ENCODE measurements around the gene SETSIP. TPM values are rescaled to one million over a fixed set of nuclear protein-coding genes. Genes with fewer than 3 reads are reported as not detected.
A peak's percentile ranks its signal among the peaks of the same experiment; 100 is the strongest.
"Not testable (repeated sequence)": the region's sequence is repeated elsewhere in the genome, so short reads cannot be mapped to it uniquely, and the experiment has no call there.

SETSIP gene
- total and polyA plus RNA-seq, 4 experiments from 2014 or later, result not detected

DNA sequence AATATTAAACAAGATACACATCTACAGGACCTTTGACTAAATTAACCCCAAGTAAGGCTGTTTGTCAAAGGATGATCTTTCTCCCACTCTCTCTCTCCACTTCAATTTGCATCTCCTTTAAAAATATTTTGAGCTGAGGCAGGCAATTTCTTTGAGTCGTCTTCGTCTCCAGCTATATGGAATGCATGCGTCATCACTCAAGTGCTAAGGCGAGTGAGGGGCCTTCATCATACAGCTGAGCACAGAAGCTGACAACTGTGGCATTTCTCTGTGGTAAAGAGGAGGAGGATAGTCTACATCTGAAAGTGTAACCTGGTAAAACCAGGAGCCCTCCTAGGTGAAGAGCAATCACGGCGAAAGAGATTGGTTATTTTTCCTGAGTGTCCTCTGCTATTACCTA is 37.8 kb downstream of the SETSIP start:
- intact Hi-C loops (cut with micrococcal nuclease), result no loop called here
- Mint-ChIP-seq H3K4me1 (no peaks in the 10 kb centered on the region), H3K27me3 (peaks cover 4% of the 10 kb centered on the region in 2 donors), H3K36me3 (no peaks in the 10 kb centered on the region), H3K27ac (no peak overlapping the region), H3K9me3 (no peaks in the 10 kb centered on the region), H3K4me3 (no peak overlapping the region)
- DNase-seq, result no peak
- ChIA-PET CTCF (ENCODE audit: partially characterized antibody) (interaction anchor here (1.2 kb wide), 1 partner anchor 110 kb away, joined by 3 read pairs; no protein-coding TSS in a partner anchor), POLR2A (ENCODE audit: partially characterized antibody) (no interaction called here)
- Histone ChIP-seq H3K4me3 (ENCODE audit: low read length in 2 of 2) (no peak overlapping the region), H3K9me3 (ENCODE audit: control insufficient read depth in 1 of 2, low read length in 2 of 2) (no peaks in the 10 kb centered on the region), H3K27ac (ENCODE audit: low read depth, low read length) (no peak overlapping the region), H3K36me3 (ENCODE audit: insufficient read depth, low read length) (no peaks in the 10 kb centered on the region), H3K4me1 (ENCODE audit: insufficient read depth, low read length) (no peaks in the 10 kb centered on the region), H3K27me3 (ENCODE audit: insufficient read depth, low read length) (no peaks in the 10 kb centered on the region)

DNA sequence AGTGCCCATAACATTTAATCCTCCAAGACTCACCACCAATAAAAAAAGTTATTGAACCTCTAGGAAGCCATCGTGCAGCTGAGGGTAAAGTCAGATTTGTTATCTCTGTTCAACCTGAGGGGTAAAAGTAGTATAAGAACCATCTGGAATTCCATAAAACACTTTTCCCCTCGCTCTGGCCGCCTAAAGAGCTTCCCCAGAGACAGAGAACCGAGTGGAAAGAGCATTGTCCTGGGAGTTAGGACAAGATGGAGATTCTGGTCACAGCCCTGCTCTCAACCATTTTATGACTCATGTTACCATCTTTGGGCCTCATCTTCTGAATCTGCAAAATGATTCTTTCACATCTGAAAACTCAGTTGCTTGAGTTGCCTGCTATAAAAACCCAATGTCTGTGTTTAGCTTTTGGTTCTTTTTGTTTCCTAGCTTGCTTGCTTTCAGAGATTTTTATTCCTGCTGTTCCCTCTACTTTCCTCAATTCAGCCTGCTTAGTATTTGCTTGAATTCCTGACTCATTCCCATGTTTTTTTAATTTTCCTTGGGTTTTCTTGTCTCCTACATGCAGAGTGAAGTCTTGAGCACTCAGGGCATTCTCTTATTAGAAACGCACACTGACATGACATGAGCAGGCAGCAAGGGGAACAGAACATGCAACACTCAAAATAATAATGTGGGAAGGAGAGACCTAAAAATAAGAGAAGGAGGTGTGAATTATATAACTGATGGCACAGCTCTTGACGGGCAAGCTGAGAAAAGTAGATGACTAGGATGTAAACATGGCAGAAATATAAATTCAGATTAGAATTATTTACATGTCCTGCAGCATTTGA is 43.7 kb downstream of the SETSIP start:
- Histone ChIP-seq H3K4me3 (ENCODE audit: low read length in 2 of 2) (no peak overlapping the region), H3K9me3 (ENCODE audit: control insufficient read depth in 1 of 2, low read length in 2 of 2) (no peaks in the 10 kb centered on the region), H3K27ac (ENCODE audit: low read depth, low read length) (no peak overlapping the region), H3K4me1 (ENCODE audit: insufficient read depth, low read length) (peaks cover 12% of the 10 kb centered on the region), H3K27me3 (ENCODE audit: insufficient read depth, low read length) (no peaks in the 10 kb centered on the region), H3K36me3 (ENCODE audit: insufficient read depth, low read length) (no peaks in the 10 kb centered on the region)
- ChIA-PET POLR2A (ENCODE audit: partially characterized antibody) (interaction anchor here (0.8 to 1.4 kb wide), 4 partner anchors 12 to 51 kb away, joined by 3 to 4 read pairs (median 4); no protein-coding TSS in a partner anchor), CTCF (ENCODE audit: partially characterized antibody) (no interaction called here)
- H3K27me3 Mint-ChIP-seq, result peaks cover 16 to 25% of the 10 kb centered on the region in 2 donors
- peaks cover 3 to 20% (median 14%) of the 10 kb centered on the region in 4 donors for H3K4me1 Mint-ChIP-seq
- intact Hi-C loops (cut with micrococcal nuclease), result no loop called here
- no peaks in the 10 kb centered on the region for H3K36me3 Mint-ChIP-seq
- peak overlapping the region in 2 of 7 donors; percentile 4 to 38 for H3K27ac Mint-ChIP-seq
- H3K4me3 Mint-ChIP-seq, result no peak overlapping the region
- DNase-seq, result peak in 1 of 5 donors; percentile 26
- peaks cover 0 to 2% (median 0%) of the 10 kb centered on the region in 8 donors for H3K9me3 Mint-ChIP-seq

DNA sequence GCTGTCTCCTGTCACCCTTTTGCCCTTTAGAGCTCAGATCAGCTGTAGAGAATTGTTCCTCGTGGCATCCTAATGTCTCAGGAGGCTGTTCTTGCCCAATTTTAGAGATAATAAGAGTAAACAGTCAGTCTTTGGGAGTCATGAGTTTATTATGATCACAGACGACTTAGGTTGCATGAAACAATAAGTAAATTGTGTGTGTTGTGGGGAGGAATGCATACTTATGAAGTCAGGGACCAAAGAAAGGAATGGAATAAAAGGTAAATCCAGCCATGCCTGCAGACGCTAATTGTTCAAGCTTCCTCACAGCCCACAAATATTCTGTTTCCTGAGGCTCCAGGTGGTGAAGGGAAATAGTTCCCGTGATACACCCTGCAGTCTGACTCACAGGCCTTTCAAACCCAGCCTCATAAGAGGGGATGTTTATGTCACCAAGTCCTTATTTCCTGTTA is 44.5 kb downstream of the SETSIP start:
- peaks cover 12% of the 10 kb centered on the region for H3K4me1 ChIP-seq (ENCODE audit: insufficient read depth, low read length)
- ChIA-PET POLR2A (ENCODE audit: partially characterized antibody) (interaction anchor here (0.8 to 1.4 kb wide), 3 partner anchors 13 to 52 kb away, joined by 3 to 4 read pairs (median 4); no protein-coding TSS in a partner anchor), CTCF (ENCODE audit: partially characterized antibody) (interaction anchor here (0.6 to 0.8 kb wide), 3 partner anchors 10 to 33 kb away, joined by 3 read pairs; no protein-coding TSS in a partner anchor)
- no peaks in the 10 kb centered on the region for H3K27me3 ChIP-seq (ENCODE audit: insufficient read depth, low read length)
- no peak overlapping the region for H3K27ac ChIP-seq (ENCODE audit: low read depth, low read length)
- DNase-seq, result peak in 1 of 5 donors; percentile 21
- no peaks in the 10 kb centered on the region for H3K36me3 ChIP-seq (ENCODE audit: insufficient read depth, low read length)
- no peaks in the 10 kb centered on the region for H3K9me3 ChIP-seq (ENCODE audit: control insufficient read depth in 1 of 2, low read length in 2 of 2)
- Mint-ChIP-seq H3K4me3 (peak overlapping the region; percentile 71 to 84 (median 81)), H3K27ac (peak overlapping the region in 4 of 7 donors; percentile 30 to 72 (median 54)), H3K4me1 (peaks cover 3 to 20% (median 14%) of the 10 kb centered on the region in 4 donors), H3K9me3 (peaks cover 0 to 2% (median 0%) of the 10 kb centered on the region in 8 donors), H3K36me3 (no peaks in the 10 kb centered on the region), H3K27me3 (peaks cover 16 to 24% of the 10 kb centered on the region in 2 donors)
- H3K4me3 ChIP-seq (ENCODE audit: low read length in 2 of 2), result peak overlapping the region in 1 of 2 donors; percentile 58
- intact Hi-C loops (cut with micrococcal nuclease), result no loop called here

DNA sequence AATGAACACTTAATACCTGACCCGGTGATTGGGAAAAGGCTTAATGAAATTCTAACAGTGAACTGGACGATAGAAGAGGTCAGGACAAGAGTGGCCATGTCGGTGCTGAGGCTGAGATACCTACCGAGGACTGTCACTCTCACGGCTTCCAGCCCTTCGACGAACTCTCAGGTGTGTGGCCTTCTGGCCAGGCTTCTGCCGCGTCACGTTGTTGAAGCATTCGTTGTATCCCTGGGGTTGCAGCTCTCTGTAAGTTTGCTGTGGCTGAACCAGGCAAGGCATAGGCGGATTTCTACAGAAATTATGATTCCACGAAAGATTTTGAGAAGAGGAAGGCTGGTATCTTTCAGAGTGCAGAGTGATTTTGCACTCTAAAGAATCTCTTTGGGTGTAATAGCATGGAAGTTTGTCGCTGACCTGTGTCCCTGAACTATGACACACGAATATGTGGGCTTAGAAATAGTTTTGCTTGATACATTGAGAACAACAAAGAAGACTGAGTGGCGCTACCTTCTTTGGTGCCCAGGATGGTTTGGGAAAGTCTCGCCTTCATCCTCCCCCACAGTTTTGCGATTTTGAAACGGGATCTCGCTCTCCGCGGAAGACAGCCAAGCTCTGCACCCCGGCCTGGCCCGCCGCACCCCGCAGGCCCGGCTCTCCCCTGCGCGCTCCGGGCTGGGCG is 45.8 kb downstream of the SETSIP start:
- peak overlapping the region in 1 of 2 donors; percentile 58 for H3K4me3 ChIP-seq (ENCODE audit: low read length in 2 of 2)
- H3K36me3 Mint-ChIP-seq, result no peaks in the 10 kb centered on the region
- peaks cover 0 to 5% (median 0%) of the 10 kb centered on the region in 8 donors for H3K9me3 Mint-ChIP-seq
- H3K27me3 Mint-ChIP-seq, result peaks cover 15 to 23% of the 10 kb centered on the region in 2 donors
- peaks cover 3 to 20% (median 14%) of the 10 kb centered on the region in 4 donors for H3K4me1 Mint-ChIP-seq
- H3K36me3 ChIP-seq (ENCODE audit: insufficient read depth, low read length), result no peaks in the 10 kb centered on the region
- no peaks in the 10 kb centered on the region for H3K9me3 ChIP-seq (ENCODE audit: control insufficient read depth in 1 of 2, low read length in 2 of 2)
- ChIA-PET POLR2A (ENCODE audit: partially characterized antibody) (no interaction called here), CTCF (ENCODE audit: partially characterized antibody) (no interaction called here)
- no peaks in the 10 kb centered on the region for H3K27me3 ChIP-seq (ENCODE audit: insufficient read depth, low read length)
- intact Hi-C loops (cut with micrococcal nuclease), result no loop called here
- peak overlapping the region in 2 of 7 donors; percentile 44 to 58 for H3K27ac Mint-ChIP-seq
- peak overlapping the region; percentile 73 to 85 (median 82) for H3K4me3 Mint-ChIP-seq
- peak in 1 of 5 donors; percentile 11 for DNase-seq
- H3K4me1 ChIP-seq (ENCODE audit: insufficient read depth, low read length), result peaks cover 12% of the 10 kb centered on the region
- H3K27ac ChIP-seq (ENCODE audit: low read depth, low read length), result no peak overlapping the region

DNA sequence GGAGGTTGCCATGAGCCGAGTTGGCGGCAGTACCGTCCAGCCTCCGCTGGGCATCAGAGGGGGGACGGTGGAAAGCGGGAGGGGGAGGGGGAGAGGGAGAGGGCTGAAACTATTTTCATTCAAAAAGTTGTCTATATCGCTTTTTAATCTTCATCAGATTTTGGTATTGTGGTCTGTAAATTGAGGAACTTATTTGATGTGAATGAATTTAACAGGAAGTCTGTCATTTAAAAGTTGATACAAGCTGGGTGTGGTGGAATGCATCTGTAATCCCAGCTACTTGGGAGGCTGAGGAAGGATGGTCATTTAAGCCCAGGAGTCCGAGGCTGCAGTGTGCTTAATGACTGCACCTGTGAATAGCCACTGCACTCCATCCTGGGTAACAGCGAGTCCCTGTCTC is 48.4 kb downstream of the SETSIP start:
- CTCF ChIA-PET (ENCODE audit: partially characterized antibody), result no interaction called here
- H3K4me1 ChIP-seq (ENCODE audit: insufficient read depth, low read length), result peaks cover 12% of the 10 kb centered on the region
- intact Hi-C loops (cut with micrococcal nuclease), result no loop called here
- Mint-ChIP-seq H3K4me3 (no peak overlapping the region), H3K27ac (no peak overlapping the region), H3K36me3 (peaks cover 0 to 2% of the 10 kb centered on the region in 2 donors), H3K4me1 (peaks cover 3 to 20% (median 14%) of the 10 kb centered on the region in 4 donors), H3K9me3 (peaks cover 0 to 10% (median 1%) of the 10 kb centered on the region in 8 donors), H3K27me3 (peaks cover 20 to 23% of the 10 kb centered on the region in 2 donors)
- no peaks in the 10 kb centered on the region for H3K27me3 ChIP-seq (ENCODE audit: insufficient read depth, low read length)
- no peak overlapping the region for H3K4me3 ChIP-seq (ENCODE audit: low read length in 2 of 2)
- DNase-seq, result no peak
- POLR2A ChIA-PET (ENCODE audit: partially characterized antibody), result no interaction called here
- H3K9me3 ChIP-seq (ENCODE audit: control insufficient read depth in 1 of 2, low read length in 2 of 2), result no peaks in the 10 kb centered on the region
- H3K27ac ChIP-seq (ENCODE audit: low read depth, low read length), result no peak overlapping the region
- no peaks in the 10 kb centered on the region for H3K36me3 ChIP-seq (ENCODE audit: insufficient read depth, low read length)

DNA sequence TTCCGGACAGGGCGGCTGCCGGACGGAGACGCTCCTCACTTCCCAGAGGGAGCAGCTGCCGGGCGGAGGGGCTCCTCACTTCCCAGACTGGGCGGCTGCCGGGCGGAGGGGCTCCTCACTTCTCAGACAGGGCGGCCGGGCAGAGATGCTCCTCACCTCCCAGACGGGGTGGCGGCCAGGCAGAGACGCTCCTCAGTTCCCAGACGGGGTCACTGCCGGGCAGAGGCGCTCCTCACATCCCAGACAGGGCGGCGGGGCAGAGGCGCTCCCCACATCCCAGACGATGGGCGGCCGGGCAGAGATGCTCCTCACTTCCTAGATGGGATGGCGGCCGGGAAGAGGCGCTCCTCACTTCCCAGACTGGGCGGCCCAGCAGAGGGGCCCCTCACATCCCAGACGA is 49.2 kb downstream of the SETSIP start:
- H3K4me1 ChIP-seq (ENCODE audit: insufficient read depth, low read length); intact Hi-C loops (cut with micrococcal nuclease): not testable (repeated sequence)
- H3K4me1 Mint-ChIP-seq, result peaks cover 3 to 18% (median 14%) of the 10 kb centered on the region in 4 donors

More for the DNA sequence above, 49.2 kb downstream of the SETSIP start:
- H3K9me3 ChIP-seq (ENCODE audit: control insufficient read depth in 1 of 2, low read length in 2 of 2); POLR2A ChIA-PET (ENCODE audit: partially characterized antibody); H3K4me3 ChIP-seq (ENCODE audit: low read length in 2 of 2); H3K27me3 ChIP-seq (ENCODE audit: insufficient read depth, low read length); H3K27ac ChIP-seq (ENCODE audit: low read depth, low read length); H3K36me3 ChIP-seq (ENCODE audit: insufficient read depth, low read length); CTCF ChIA-PET (ENCODE audit: partially characterized antibody); DNase-seq; H3K4me3 Mint-ChIP-seq; H3K27ac Mint-ChIP-seq; H3K36me3 Mint-ChIP-seq: not testable (repeated sequence)
- Mint-ChIP-seq H3K27me3 (peaks cover 20 to 23% of the 10 kb centered on the region in 2 donors), H3K9me3 (peaks cover 0 to 15% (median 1%) of the 10 kb centered on the region in 8 donors)

All from CD4-positive, alpha-beta memory T cell (primary cell).